Activated CD4-positive, alpha-beta T cell treated with anti-CD3 and anti-CD28 coated beads for 24 hours (primary cell): ENCODE data around the gene UBN1.

Experiments
- DNase-seq, 2 donors: peaks; one replicate each; pipeline ENCODE4 v3.0.0-alpha.2; 2020; ENCODE audit warnings: low read depth in 2 of 2

UBN1 gene

GRCh38 chr16:4846901-4847773 lies at the start of gene UBN1, which contains the start of gene GLYR1:
Gene UBN1, plus strand, starts transcription at chr16:4847481. Its CDS starts 5,437 bp downstream, at chr16:4852918.
Gene GLYR1, minus strand, starts transcription at chr16:4847288. Its CDS starts 23 bp downstream, at chr16:4847265.
- DNase-seq, result peak; percentile 99 to 100

- no peak for DNase-seq
Observed at GRCh38 chr16:4797805-4798252, 49.5 kb upstream of the UBN1 start.

- no peak for DNase-seq
Observed at GRCh38 chr16:4798456-4798855, 48.8 kb upstream of the UBN1 start.

GRCh38 chr16:4799171-4799855 lies 48.0 kb upstream of the UBN1 start:
- DNase-seq, result no peak

- DNase-seq, result no peak
Observed at GRCh38 chr16:4800290-4801041, 46.8 kb upstream of the UBN1 start.

GRCh38 chr16:4801051-4801961 lies 46.0 kb upstream of the UBN1 start:
- peak in 1 of 2 donors; percentile 8 for DNase-seq

GRCh38 chr16:4801962-4802658 lies 45.2 kb upstream of the UBN1 start, which contains the start of gene ROGDI:
Gene ROGDI, minus strand, starts transcription at chr16:4802633. Its CDS starts 62 bp downstream, at chr16:4802571.
- DNase-seq, result peak; percentile 54 to 64

- DNase-seq, result peak; percentile 84 to 85
Observed at GRCh38 chr16:4802659-4803287, 44.5 kb upstream of the UBN1 start.

- no peak for DNase-seq
Observed at GRCh38 chr16:4803401-4803844, 43.9 kb upstream of the UBN1 start.

- DNase-seq, result no peak
Observed at GRCh38 chr16:4803898-4804762, 43.2 kb upstream of the UBN1 start.

GRCh38 chr16:4805231-4805630 lies 42.0 kb upstream of the UBN1 start:
- no peak for DNase-seq

- DNase-seq, result no peak
Observed at GRCh38 chr16:4806280-4806679, 41.0 kb upstream of the UBN1 start.

GRCh38 chr16:4811242-4811641 lies 36.0 kb upstream of the UBN1 start:
- DNase-seq, result no peak

GRCh38 chr16:4811773-4812172 lies 35.5 kb upstream of the UBN1 start:
- no peak for DNase-seq

- no peak for DNase-seq
Observed at GRCh38 chr16:4813251-4814003, 33.9 kb upstream of the UBN1 start.

GRCh38 chr16:4814046-4814445 lies 33.2 kb upstream of the UBN1 start:
- no peak for DNase-seq

GRCh38 chr16:4814542-4815173 lies 32.6 kb upstream of the UBN1 start:
- no peak for DNase-seq
